SK-N-SH (cell line): Measurements from ENCODE around the gene CRYBG3.

Source experiments
- CHD2 ChIP-seq: fragments of 150-350 bp; IDR thresholded peaks from 2 replicates; pipeline ENCODE4 v1.6.1; 2018; ENCODE audit warnings: low read length; ENCODE audit not compliant: partially characterized antibody
- ELF1 ChIP-seq: IDR thresholded peaks from 2 replicates; pipeline ENCODE4 v1.4.0; 2012
- JUND ChIP-seq: IDR thresholded peaks from 2 replicates; pipeline ENCODE4 v1.4.0; 2012
- POLR2AphosphoS5 ChIP-seq: IDR thresholded peaks from 2 replicates; pipeline ENCODE4 v1.6.1; 2012; ENCODE audit warnings: low read depth, low read length
- RFX5 ChIP-seq: IDR thresholded peaks from 2 replicates; pipeline ENCODE4 v1.6.1; 2012; ENCODE audit warnings: mild to moderate bottlenecking, improper control_type of control experiment, low read length
- SMC3 ChIP-seq: IDR thresholded peaks from 2 replicates; pipeline ENCODE4 v1.6.1; 2012; ENCODE audit warnings: low read depth, low read length, improper control_type of control experiment
- TF ChIP-seq, protein P1 (sequence below): fragments of 200-600 bp; sonication (generic); IDR thresholded peaks from 2 replicates; pipeline ENCODE4 v1.6.1; 2017; ENCODE audit warnings: antibody characterized with exemption, mild to moderate bottlenecking, moderate library complexity

GRCh38 chr3:97829198-97829597 is 7.4 kb downstream of the CRYBG3 start:
- TF ChIP-seq POLR2AphosphoS5 (no peak), CHD2 (no peak), RFX5 (no peak), SMC3 (no peak), ELF1 (no peak), JUND (no peak)
- TF ChIP-seq, protein P1, sequence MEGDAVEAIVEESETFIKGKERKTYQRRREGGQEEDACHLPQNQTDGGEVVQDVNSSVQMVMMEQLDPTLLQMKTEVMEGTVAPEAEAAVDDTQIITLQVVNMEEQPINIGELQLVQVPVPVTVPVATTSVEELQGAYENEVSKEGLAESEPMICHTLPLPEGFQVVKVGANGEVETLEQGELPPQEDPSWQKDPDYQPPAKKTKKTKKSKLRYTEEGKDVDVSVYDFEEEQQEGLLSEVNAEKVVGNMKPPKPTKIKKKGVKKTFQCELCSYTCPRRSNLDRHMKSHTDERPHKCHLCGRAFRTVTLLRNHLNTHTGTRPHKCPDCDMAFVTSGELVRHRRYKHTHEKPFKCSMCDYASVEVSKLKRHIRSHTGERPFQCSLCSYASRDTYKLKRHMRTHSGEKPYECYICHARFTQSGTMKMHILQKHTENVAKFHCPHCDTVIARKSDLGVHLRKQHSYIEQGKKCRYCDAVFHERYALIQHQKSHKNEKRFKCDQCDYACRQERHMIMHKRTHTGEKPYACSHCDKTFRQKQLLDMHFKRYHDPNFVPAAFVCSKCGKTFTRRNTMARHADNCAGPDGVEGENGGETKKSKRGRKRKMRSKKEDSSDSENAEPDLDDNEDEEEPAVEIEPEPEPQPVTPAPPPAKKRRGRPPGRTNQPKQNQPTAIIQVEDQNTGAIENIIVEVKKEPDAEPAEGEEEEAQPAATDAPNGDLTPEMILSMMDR: no peak
